HG03039 (cell line): ENCODE results near the gene FIGN.

Experiments
- ATAC-seq: cut with Tn5 transposase; IDR thresholded peaks from one replicate; pipeline ENCODE4 v1.9.1; 2021; ENCODE audit warnings: mild to moderate bottlenecking, moderate library complexity; ENCODE audit not compliant: unreplicated experiment

Gene FIGN

DNA sequence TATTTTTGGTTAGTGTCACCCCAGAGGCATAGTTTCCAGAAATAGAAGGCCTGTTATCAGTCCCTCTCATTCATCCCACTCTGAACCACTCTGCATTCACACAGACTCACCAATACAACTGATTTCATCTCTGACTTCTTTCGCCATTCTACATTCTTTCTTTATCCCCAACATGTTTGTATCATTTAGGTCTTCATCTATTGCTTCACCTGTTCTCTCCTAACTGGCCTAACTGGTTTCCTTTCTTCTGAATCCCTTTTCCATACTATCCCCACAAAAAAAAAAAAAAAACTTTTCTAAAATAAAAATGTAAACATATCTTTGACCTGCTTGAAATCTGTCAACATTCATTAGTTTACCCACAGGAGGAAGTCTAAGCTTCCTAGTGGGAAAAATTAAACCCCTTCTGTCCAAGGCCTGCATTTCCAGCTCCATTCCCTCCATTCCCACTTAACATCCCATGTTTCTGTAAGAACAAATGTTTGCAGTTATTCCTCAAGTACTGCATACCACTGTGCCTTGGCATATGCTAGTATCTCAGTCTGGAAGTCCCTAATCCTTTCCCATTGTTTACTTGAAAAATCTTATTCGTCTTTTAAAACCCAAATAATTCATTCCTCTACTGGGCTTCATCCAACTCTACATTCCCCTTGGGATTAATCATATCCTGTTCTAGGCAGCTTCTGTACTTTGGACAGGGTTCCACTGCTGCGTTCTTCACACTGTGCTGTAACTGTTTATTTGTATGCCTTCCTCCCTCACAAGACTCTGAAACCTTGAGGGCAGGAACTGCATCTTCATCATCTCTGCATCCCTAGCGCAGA is 68.5 kb downstream of the FIGN start:
- ATAC-seq: no peak

DNA sequence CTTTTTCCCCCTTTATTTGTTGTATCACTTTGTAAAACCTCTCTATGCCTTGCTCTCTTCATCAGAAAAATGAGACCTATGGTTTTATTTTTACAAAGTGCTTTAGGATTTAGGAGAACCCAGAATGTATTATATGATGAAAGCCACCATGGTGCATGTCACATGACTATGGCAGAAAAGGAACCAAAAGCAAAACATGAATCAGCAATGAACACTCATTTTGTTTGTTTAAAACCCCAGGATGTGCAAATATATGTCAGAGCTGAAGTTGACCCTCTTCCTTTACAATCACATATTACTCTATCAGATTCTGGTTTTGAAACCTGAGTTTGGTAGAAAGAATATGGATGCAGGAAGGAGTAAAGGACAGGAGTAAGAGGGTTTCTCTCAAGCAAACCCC is 70.0 kb downstream of the FIGN start:
- ATAC-seq: no peak

DNA sequence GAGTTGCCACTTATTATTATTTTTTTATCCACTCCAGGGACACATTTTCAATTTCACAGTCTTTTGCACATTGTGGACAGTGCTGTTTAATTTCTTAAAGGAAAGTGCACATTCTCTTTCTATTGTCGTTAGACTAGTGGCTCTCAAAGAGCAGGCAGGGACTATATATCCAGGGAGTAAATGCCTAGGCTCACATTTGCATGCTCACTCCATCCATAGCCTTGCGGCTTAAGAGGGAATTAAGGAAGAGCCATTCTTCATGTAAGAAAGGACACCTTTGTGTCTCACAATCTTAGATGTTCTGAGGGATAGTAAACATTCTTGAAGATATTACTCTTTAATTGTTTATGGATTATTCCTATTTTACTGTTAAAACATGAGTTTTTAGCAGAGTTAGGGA is 70.8 kb downstream of the FIGN start:
- ATAC-seq: no peak

DNA sequence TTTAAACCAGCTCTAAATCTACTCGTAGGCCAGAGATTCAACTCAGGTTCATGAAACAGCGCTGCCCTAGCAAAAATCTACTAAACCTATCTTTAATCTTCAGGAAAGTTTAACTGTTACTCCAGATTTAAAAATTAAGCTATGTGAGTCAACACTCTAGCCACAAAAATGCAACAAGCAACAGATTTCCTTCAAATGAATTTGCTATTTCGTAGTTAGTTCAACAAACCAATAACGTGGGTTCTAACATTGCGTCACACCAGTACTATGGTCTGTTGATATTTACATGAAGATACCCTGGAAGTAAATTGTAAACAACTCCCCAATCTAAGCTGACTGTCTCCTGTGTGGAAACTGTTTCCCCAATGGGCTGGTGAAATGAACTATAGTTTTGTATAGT is 71.2 kb downstream of the FIGN start:
- ATAC-seq: no peak

DNA sequence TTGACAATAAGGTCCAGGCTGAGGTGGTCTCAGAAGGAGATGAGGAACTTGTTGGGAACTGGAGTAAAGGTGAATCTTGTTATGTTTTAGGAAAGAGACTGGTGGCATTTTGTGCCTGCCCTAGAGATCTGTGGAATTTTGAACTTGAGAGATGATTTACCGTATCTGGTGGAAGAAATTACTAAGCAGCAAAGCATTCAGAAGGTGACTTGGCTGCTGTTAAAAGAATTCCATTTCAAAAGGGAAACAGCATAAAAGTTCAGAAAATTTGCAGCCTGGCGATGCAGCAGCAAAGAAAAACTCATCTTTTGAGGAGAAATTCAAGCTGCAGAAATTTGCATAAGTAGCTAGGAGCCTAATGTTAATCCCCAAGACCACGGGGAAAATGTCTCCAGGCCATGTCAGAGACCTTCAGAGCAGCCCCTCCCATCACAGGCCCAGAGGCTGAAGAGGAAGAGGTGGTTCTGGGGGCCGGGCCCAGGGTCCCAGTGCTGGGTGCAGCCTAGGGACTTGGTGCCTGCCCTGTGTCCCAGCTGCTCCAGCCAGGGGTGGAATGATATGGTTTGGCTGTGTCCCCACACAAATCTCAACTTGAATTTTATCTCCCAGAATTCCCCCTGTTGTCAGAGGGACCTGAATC is 73.5 kb downstream of the FIGN start:
- no peak for ATAC-seq

DNA sequence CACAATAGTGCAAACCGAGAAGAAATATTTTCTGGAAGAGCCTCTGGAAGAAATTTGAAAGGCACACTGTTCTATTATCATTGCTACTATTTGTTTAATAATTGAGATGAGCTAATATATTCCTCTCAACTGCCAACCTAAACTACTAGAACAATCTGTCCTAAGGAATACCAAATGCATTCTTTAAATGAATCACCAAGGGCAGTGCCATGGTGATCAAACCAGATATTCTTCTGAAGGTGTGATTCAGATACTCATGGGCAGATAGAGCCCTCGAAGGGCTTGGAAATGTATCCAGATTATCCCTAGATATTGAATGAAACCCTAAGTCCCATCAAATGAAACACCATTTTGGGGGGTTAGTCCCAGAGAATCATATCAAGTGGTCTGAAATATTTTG is 76.6 kb downstream of the FIGN start:
- ATAC-seq: no peak

DNA sequence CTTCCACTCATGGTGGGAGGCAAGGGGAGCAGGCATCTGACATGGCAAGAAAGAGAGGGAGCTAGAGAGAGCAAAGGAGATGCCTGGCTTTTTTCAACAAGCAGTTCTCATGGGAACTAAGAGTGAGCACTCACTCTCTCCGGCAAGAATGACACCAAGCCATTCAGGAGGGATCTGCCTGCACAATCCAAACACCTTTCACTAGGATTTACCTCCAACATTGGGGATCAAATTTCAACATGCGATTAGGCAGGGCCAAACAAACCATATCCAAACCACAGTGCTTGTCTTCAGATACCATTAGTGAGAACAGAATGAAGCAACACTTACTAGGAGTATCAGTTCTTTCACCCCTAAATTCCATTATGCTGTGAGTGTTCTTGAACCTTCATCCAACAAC is 77.3 kb downstream of the FIGN start:
- no peak for ATAC-seq

DNA sequence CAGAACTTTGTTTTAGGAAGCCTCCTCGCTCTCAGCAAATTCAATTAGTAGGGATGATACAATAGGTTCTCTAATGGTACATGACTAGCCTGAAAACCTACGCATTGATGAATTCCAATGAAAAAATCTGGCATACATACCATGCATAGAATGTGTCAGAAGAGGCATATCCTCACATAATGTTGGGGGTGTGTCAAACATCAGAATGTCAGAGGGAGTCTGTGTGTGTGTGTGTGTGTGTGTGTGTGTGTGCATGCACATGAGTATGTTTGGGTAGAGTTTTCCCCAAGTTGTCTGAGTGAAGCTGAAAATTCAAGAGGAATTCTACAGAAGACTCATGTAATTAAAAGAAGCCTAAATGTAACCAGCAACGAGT is 78.5 kb downstream of the FIGN start:
- ATAC-seq: no peak

DNA sequence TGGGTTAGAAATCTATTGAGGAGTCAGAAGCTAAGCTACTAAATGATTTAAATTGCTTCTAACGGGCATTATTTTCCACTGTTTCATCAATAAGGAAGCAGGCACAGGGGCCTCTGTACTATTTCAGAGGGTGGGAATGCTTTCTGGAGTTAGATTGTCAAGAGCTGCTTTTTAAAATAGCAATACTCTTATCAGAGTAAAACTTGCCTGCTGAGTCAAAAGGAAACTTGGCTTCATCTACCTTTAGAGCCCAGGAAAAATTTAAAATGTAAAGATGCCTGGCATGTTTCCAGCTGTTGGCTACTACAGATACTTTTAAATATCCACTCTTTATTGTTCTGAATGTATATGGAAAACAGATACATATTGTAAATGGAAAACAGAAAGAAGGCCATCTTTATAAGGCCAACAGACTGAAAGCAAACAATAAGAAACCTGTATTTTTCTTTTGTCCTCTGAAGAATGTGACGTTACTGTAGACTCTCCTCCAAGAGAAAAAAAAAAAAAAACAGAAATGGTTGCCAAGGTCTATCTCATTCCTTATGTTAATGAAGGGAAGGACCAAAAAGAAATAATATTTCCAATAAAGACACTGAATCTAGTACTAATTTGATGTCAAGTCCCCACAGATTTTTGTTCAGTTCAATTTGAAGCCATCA is 79.1 kb downstream of the FIGN start:
- no peak for ATAC-seq

DNA sequence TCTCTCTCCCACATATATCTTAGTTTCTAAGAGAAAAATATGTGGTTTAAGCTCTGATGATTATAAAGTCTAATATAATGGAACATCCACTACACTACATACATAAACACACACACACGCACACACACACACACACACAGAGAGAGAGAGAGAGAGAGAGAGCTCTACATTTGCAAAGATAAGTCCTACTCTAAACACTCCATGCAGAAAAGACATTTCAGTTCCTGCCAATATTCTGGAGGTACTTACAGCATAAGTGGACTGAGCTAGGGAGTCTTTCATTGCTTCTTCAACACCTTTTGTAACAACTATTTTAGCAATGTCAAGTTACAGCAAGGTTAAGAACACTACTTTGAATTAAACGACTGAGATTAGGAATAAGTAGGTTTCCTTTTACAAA is 80.1 kb downstream of the FIGN start:
- ATAC-seq: no peak

DNA sequence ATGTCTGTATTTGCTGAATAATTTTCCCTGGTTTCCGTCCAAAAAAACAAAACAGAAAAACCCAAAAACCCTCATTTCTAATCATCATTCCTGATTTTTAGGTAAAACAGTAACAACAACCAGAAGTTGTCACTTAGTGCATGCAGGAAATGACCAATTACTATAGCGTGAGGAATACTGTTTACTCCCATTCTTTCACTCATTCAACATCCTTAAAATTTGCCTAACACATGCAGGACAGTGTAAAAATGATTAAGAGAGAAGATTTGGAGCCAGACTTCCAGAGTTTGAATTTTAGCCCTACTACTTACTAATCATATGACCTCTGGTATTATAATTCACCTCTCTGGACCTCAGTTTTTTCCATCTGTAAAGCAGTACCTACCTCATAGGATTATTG is 83.1 kb downstream of the FIGN start:
- no peak for ATAC-seq

DNA sequence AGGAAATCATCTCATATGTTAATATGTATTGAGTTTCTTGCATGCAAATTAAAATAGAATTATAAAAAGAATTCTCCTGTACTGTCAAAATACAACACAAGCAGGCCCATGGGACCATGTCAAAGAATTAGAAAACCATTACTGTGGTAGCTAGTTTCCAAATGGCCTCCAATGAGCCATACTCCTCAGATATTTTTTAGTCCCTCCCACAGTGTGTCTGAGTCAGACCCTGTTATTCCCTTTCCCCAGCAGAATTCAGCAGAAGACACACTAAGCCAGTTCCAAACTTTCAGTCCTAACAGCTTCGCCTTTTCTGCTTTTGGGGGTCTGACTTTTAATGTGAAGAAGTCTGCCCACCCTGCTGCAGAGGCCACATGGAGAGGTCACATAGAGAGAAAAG is 86.7 kb downstream of the FIGN start:
- no peak for ATAC-seq

DNA sequence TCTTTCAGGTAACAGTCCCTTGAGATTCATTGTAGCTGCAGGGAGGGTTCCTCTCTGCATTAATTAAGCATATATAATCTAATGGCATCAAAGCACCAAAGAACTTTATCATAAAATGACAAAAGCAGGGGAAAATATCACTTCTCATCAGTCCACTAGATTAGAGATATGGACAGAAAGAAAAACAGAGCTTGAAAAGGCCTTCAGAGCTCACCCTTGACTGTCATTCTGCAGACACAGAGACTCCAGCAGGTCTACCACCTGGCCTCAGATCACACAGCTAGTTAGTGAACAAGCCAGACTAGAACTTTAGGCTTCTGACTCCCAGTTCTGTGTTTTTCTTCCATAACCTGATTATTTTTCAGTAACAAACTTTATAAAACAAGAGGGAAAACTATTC is 88.5 kb downstream of the FIGN start:
- ATAC-seq: no peak

DNA sequence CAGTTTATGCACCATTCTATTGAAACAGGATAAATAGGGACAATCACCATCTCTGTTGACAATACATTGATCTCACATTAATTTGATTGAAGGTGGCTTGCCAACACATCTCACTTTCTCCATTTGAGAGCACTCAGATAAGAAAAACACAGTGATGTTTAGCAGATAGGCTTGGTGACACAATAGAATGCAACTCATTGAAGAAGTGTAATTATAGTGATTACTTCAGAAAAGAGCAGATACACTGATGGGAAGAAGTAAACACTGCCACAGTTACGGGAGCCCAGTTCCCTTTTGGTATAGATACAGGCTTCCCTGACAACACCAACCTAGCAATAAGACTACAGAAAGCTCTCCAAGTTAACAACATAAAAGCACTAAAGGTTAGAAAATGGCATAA is 89.1 kb downstream of the FIGN start:
- ATAC-seq: no peak

DNA sequence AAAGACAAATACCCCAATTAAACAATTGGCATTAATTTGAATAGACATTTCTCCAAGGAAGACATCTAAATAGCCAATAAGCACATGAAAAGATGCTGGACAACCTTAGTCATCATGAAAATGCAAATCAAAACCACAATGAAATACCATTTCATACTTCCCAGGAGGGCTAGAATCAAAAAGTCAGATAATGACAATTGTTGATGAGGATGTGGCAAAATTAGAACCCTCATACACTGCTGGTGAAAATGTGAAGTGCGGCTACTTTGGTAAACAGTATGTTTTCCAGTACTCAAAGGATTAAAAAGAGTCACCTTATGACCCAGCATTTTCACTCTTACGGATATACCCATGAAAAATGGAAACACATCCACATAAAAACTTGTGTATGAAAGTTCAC is 91.6 kb downstream of the FIGN start:
- ATAC-seq: no peak

DNA sequence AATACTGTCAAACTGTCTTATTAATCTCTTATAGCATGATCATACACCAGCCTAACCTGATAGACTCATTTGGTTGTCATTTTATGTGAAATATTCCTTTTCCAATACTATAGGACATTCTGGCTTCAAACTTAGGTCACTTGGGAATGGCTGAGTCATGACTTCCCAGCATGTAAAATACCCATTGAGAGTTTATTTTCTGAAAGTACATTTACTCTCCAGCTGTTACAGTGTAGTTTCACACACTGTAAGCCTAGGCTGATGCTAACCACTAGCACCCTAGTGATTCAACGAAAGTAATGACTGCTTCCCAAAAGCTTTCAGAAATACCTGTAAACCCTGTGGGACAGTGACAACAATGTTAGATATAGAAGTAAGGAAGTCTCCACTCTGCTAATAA is 93.8 kb downstream of the FIGN start:
- no peak for ATAC-seq

DNA sequence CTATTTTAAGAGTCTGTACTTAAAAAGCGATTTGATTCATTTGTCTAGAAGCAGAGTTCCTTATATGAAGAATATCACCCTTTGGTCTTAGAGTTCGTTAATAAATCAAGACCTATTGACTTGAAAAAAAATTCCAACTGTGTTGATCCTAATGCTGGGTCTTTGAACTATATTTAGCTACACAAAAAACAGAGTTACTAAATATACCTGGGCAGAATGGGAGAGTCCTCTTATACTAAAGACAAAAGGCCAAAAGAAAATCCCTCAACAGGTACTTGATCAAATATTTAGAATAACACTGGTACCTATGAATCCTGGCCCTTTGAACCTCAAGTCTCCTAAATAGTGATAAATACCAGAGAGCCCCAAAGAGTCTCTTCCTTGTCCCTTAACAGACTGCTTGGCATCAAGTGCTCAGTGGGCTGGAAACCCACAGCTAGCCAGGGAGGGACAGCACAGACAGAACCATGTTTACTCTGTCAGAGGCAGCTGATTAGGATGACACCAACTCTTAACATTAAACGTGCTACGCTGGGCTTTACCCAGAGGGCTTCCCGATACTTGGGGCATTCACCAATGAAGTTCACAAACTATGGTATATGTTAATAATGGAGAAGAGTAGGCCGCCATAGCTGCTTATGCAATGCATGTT is 95.1 kb downstream of the FIGN start:
- no peak for ATAC-seq

DNA sequence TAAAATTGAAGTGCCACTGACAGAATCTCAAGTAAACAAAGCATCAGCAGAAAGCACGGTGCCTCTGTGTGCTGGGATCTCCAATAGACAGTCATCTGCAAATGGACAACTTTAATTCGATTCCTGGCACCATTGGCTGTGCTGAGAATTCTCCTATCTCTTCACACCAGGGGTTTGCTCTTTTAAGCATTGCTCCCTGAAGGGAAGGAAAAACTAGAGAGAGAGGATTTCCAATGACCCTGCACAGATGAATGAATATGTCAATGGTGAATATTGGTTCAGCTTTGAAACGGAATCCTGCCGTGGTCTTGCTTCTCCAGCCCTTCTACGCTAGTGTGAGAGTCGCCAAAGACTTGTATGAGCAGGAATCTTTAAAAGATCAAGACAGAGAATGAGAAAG is 97.9 kb downstream of the FIGN start:
- ATAC-seq: no peak

DNA sequence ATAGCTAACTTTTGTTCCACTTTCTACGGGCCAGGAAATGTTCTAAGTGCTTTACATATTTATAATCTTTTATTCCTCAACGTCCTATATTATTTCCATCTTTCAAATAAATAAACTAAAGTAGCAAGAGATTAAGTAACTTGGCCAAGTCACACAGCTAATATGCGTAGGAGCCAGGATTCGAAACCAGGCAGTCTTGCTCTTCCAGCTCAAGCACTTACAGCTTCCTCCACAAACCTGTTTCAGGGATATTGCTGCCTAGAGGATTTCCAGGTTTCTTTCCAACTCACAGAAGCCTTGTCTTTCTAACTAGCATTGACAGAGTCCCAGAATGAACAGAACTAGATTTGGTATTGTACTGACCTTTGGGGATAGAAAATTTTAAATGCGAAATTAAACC is 102.5 kb downstream of the FIGN start:
- ATAC-seq: no peak

DNA sequence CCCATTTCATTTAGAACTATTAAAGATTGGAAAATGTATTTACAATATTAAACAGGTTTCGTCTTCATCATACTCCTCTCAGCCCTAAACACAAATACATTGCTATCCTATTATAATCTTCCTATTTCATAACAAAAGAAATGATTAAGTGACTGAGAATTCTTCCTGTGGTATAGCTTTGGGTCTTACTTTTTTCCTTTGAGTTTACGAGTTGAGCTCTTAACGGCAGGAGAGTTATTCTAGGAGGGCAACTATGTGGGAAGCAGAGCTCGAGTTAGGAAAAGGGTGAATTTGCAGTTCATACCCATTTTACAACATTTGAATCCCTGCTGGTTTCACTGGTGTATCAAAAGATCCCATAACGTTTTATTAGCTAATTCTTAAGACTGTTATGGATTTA is 105.0 kb downstream of the FIGN start:
- no peak for ATAC-seq

DNA sequence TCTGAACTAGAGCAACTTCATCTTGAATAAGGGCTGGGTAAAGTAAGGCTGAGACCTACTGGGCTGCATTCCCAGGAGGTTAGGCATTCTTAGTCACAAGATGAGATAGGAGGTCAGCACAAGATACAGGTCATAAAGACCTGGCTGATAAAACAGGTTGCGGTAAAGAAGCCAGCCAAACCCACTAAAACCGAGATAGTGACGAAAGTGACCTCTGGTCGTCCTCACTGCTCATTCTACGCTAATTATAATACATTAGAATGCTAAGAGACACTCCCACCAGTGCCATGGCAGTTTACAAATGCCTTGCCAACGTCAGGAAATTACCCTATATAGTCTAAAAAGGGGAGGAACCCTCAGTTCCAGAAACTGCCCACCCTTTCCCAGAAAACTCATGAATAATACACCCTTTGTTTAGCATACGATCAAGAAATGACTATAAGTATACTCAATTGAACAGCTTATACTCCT is 109.1 kb downstream of the FIGN start:
- no peak for ATAC-seq

DNA sequence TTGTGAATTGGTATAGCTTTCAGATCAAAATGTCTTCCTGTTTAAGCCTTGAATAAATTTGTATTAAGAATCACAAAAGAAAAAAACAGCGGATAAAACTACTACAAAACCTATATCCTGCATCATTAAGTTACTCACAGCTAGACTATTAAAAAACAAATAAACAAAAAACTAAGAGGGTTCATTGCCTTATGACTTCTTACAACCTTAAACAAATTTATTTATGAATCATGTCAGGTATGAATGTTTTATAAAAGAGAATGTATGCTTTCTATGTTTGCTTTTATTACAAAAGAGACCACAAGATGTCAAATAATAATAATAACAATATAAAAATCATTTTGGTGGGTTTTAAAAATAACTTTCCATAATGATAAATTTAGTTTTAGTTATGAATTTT is 109.6 kb downstream of the FIGN start:
- no peak for ATAC-seq
